Inferior parietal cortex (tissue), 1 donor: ENCODE data around the gene SLC18A3.

Source experiments
- DNase-seq: peaks from one replicate; pipeline ENCODE4 v3.0.0-alpha.2; 2016; ENCODE audit errors: extremely low spot score

SLC18A3 gene

GRCh38 chr10:49610114-49610457, at the start of gene SLC18A3:
Gene SLC18A3, plus strand, starts transcription at chr10:49610310. Its CDS starts 431 bp downstream, at chr10:49610741.
- no peak for DNase-seq

DNA sequence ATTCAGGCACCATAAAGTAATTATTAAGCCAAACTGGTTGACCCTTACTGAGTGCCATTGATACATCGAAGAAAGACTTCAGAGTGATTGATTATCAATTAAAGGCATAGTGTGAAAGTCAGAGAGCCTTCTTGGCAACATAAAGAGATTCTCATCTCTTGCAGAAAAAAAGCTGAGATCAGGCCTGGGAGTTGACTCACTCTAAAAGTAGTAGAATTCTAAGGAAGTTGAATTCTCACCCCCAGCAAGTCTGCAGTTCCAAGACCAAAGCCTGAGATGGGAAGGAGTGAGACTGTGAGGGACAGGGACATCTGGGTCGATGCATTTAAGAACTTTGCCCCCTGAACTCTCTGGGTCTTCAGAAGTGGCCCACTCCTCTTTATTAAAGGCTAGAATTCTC, 49.6 kb upstream of the SLC18A3 start:
- no peak for DNase-seq

- no peak for DNase-seq
Observed at GRCh38 chr10:49562893-49563292, 47.2 kb upstream of the SLC18A3 start.

- DNase-seq: no peak
Observed at GRCh38 chr10:49564461-49565009, 45.6 kb upstream of the SLC18A3 start.

- DNase-seq: no peak
Observed at GRCh38 chr10:49567810-49568209, 42.3 kb upstream of the SLC18A3 start.

- DNase-seq: no peak
Observed at GRCh38 chr10:49568235-49568634, 41.9 kb upstream of the SLC18A3 start.

GRCh38 chr10:49569031-49569631, 41.0 kb upstream of the SLC18A3 start:
- no peak for DNase-seq

DNA sequence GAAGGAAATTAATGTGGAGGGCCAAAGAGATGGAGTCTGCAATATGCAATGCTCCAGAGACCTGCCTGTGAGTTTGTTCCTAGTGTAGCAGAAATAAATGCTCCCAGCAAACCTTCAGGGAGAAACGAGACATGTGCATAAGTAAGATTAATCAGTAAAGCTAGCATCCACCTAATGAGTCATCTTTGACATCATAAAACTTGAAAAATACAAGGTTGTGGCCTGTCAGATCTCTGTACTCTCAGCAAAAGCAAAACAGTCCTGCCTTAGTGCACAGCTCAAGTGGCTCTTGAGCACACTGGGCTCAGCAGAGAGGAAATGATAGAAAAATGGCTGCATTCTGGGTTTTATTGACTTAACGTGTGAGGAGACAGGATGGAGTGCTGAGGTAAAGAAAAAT, 38.7 kb upstream of the SLC18A3 start:
- DNase-seq: no peak

- no peak for DNase-seq
Observed at GRCh38 chr10:49572594-49573114, 37.5 kb upstream of the SLC18A3 start.

GRCh38 chr10:49575489-49576072, 34.5 kb upstream of the SLC18A3 start:
- DNase-seq: no peak

DNA sequence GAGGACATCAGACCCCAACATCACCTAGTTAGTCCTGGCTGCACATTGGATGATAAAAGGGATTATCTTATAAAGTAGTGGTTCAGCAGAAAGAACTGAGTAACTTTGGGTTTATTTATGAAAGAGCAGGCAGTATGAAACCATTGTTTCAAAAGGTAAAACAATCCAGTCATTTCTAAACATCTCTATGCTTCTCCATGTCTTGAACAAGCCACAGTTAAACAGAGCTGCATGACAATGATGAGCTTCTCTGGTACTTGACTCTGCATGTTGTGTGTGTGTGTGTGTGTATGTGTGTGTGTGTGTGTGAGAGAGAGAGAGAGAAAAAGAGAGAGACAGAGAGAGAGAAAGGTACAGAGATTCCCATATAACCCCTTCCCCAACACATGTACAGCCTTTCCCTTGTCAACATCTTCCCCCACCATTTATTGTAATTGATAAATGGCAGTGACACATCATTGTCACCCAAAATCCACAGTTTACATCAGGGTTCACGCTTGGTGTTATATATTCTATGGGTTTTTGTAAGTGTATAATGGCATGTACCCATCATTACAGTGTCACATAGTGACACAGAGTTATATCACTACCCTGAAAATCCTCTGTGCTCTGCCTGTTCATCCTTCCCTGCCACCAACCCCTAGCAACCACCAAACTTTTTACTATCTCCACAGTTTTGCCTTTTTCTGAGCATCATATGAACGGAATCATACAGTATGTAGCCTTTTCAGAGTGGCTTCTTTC, 32.8 kb upstream of the SLC18A3 start:
- no peak for DNase-seq

DNA sequence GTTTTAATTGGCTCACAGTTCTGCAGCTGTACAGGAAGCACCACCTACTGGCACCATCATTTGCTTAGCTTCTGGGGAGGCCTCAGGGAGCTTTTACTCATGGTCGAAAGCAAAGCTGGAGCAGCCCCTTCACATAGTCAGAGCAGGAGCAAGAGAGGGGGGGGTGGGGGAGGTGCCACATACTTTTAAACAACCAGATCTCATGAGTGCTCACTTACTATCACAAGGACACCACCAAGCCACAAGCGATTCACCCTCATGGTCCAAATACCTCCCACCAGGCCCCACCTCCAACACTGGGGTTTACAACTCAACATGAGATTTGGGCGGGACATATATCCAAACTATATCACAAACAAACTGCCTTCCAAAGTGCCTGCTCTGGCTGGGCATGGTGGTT, 31.7 kb upstream of the SLC18A3 start:
- DNase-seq: no peak

DNA sequence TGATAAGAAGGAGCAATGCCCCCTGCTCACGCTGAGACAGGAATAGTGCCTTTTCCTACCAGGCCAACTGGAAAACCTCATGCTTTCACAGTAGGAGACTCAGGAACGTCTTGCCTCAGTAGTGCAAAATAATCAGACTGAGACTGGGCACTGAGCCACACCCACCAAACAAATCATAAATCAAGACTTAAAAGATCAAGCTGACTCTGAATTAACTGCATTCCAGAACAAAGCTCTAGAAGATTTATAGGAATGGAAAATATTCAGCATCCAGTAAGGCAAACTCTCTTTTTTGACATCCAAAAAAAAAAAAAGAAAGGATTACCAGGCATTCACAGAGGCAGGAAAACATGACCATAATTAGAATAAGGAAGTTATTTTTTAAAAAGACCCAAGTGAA, 30.5 kb upstream of the SLC18A3 start:
- no peak for DNase-seq

GRCh38 chr10:49585387-49585786, 24.7 kb upstream of the SLC18A3 start:
- DNase-seq: no peak

DNA sequence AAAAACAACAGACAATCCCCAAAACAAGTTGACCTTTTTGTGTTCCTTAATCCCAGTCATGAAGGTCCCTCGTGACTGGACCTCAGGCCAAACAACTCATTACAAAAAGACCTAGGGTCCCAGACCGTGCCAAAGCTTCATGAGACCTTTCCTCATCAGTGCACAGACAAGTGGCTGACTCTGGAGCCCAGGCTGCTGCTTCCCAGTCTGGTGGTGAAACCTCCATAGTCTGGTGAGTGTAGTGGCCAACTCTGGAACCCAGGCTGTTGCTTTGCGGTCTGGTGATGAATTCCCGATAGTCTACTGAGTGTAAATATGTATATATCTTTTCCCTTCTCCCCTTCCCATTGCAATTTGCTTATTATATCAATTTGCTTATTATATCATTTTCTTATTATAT, 22.1 kb upstream of the SLC18A3 start:
- no peak for DNase-seq

GRCh38 chr10:49592726-49593563, 17.2 kb upstream of the SLC18A3 start:
- peak; percentile 82 for DNase-seq

GRCh38 chr10:49593564-49593875, 16.6 kb upstream of the SLC18A3 start:
- no peak for DNase-seq

- no peak for DNase-seq
Observed at GRCh38 chr10:49593998-49594397, 16.1 kb upstream of the SLC18A3 start.

DNA sequence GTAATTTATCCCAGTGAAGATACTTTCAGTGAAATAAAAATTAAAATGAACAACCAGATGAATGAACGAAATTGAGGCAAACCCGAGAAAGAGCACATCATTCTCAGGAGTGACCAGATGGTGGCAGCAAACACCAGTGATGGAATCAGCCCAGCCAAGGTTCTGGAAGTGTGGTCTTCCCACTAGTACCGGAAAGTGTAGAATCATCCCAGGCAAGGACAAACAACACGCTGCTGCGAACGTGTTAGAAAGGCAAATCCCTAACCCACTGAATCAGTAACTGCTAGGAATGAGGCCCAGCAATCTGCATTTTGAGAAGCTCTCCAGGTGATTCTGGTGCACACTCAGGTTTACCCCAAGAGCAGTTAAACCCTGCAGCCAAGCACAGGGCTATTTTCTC, 15.5 kb upstream of the SLC18A3 start:
- peak; percentile 82 for DNase-seq

DNA sequence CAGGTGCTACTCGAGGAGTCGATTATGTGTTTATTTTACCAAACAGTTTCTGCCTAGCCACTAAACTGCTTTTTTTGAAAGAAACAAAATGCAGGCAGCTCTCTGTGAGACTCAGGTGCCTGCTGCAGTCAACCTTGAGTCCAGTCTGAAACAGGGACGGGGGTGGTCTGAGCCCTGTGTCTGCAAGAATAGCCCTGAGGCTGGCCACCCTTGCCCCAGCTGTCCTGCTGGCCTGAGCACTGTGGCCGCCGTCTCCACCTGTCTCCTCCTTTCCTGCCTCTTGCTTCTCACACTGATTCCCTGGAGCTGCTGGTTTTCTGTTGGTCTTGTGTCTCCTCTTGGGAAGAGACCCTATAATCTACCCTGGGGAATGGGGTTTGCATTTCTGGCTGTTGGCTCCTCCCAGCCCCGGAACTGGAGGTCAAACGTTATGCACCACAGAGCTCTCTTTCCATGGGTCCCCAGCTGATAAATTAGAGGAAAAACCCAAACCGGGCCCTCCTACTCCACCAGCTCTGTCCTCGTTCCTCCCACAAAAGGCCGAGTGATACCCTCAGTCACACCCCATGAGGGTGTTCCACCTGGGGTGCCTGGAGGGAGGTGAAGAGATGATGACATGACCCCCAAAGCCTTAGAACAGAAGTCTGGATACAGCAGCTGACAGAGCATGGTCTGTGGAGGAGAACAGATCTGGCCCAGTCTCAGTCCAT, 15.0 kb upstream of the SLC18A3 start:
- no peak for DNase-seq

DNA sequence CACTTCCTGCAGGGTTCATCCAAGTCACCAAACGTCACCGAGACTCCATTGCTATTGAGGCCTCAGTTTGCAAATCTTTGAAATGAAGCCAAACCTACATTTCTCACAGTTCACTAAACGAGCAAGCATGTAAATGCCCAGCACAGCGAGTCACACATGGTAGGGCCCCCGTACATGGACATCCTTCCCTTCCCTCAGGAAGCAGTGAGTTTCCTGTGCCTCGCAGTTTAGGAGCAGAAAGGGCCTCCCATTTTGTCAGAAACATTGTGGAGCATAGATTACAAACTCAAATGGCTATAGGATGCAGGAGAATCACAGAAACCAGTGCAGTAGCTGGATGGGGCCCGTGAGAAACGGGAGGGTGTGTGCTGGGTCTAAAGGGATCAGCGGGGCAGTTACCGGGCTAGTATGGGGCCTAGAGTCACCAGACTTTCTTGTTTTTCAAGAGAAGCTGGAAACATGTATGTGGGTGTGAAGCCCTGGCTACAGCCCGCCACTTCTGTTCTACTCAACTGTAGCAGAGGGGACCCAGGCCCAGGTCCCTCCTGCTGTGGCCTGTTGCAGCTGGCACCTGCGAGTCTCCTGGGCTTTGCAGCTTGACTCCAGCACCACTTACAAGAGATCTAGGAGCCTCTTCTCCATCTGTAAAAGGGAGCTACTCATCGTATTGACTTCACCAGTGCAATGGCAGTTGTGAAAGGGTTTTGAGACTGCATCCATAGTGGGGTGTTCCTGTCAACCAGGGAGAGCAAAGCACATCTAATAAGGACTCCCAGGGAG, 14.2 kb upstream of the SLC18A3 start:
- no peak for DNase-seq
